GM23338 (cell line): ENCODE data around the gene TTBK1. TPM values are rescaled to one million over a fixed set of nuclear protein-coding genes. Genes with fewer than 3 reads are reported as not detected.
A peak's percentile ranks its signal among the peaks of the same experiment; 100 is the strongest.

Source experiments
- ATAC-seq: fragments of 200-7000 bp; cut with Tn5 transposase; 3 replicates; pipeline ENCODE4 v1.9.1; 2020
- DNase-seq: peaks from one replicate; pipeline ENCODE4 v3.0.0-alpha.2; 2015; ENCODE audit warnings: low spot score
- H2AFZ ChIP-seq: fragments of 200-600 bp; sonication (generic); 2 replicates; pipeline ENCODE4 v1.8.0; 2016; ENCODE audit warnings: antibody characterized with exemption, mild to moderate bottlenecking, moderate library complexity
- H3F3A ChIP-seq: fragments of 200-600 bp; sonication (generic); replicated peaks from 2 replicates; pipeline ENCODE4 v1.8.0; 2017; ENCODE audit warnings: antibody characterized with exemption, mixed run types, low read depth
- H3K27ac ChIP-seq: fragments of 200-600 bp; sonication (generic); 2 replicates; pipeline ENCODE4 v1.6.1; 2016; ENCODE audit warnings: low read depth
- H3K27me3 ChIP-seq: fragments of 200-600 bp; sonication (generic); 2 replicates; pipeline ENCODE4 v1.8.0; 2016; ENCODE audit warnings: mild to moderate bottlenecking, mixed run types, moderate library complexity; ENCODE audit not compliant: insufficient read depth
- H3K36me3 ChIP-seq: fragments of 200-600 bp; sonication (generic); 2 replicates; pipeline ENCODE4 v1.8.0; 2016; ENCODE audit warnings: mild to moderate bottlenecking; ENCODE audit not compliant: insufficient read depth
- H3K4me1 ChIP-seq: fragments of 200-600 bp; sonication (generic); 2 replicates; pipeline ENCODE4 v1.8.0; 2016; ENCODE audit warnings: mild to moderate bottlenecking, moderate library complexity; ENCODE audit not compliant: insufficient read depth
- H3K4me2 ChIP-seq: fragments of 200-600 bp; sonication (generic); 2 replicates; pipeline ENCODE4 v1.7.1; 2017; ENCODE audit warnings: mixed run types
- H3K4me3 ChIP-seq: fragments of 200-600 bp; sonication (generic); 2 replicates; pipeline ENCODE4 v1.6.1; 2016; ENCODE audit warnings: mixed run types
- H3K79me2 ChIP-seq: fragments of 200-600 bp; sonication (generic); replicated peaks from 2 replicates; pipeline ENCODE4 v1.8.0; 2017; ENCODE audit warnings: mild to moderate bottlenecking; ENCODE audit not compliant: insufficient read depth
- H3K9me2 ChIP-seq: fragments of 200-600 bp; sonication (generic); 2 replicates; pipeline ENCODE4 v1.8.0; 2017; ENCODE audit not compliant: insufficient read depth
- H4K20me1 ChIP-seq: fragments of 200-600 bp; sonication (generic); replicated peaks from 2 replicates; pipeline ENCODE4 v1.8.0; 2017; ENCODE audit warnings: mild to moderate bottlenecking; ENCODE audit not compliant: insufficient read depth
- H3K27ac Mint-ChIP-seq: 2 replicates; pipeline ENCODE4 v1.8.0; 2020; ENCODE audit warnings: inconsistent platforms, mild to moderate bottlenecking, moderate library complexity, mixed read lengths
- H3K27me3 Mint-ChIP-seq: 3 replicates; pipeline ENCODE4 v1.8.0; 2022; ENCODE audit warnings: low read depth, mild to moderate bottlenecking, moderate library complexity, mixed read lengths, inconsistent platforms; ENCODE audit not compliant: insufficient read depth, poor library complexity
- H3K36me3 Mint-ChIP-seq: 3 replicates; pipeline ENCODE4 v1.8.0; 2021; ENCODE audit warnings: low read depth, mild to moderate bottlenecking, inconsistent platforms, moderate library complexity, mixed read lengths
- H3K4me1 Mint-ChIP-seq: 3 replicates; pipeline ENCODE4 v1.8.0; 2020; ENCODE audit warnings: mild to moderate bottlenecking, inconsistent platforms, mixed read lengths
- H3K4me3 Mint-ChIP-seq: 3 replicates; pipeline ENCODE4 v1.8.0; 2021; ENCODE audit warnings: moderate library complexity, mild to moderate bottlenecking, inconsistent platforms, mixed read lengths
- H3K9me3 Mint-ChIP-seq: 3 replicates; pipeline ENCODE4 v1.8.0; 2020; ENCODE audit warnings: moderate library complexity, mild to moderate bottlenecking, inconsistent platforms, mixed read lengths
- CREB1 ChIP-seq: fragments of 250-450 bp; sonication (Bioruptor Pico); IDR thresholded peaks from 2 replicates; pipeline ENCODE4 v1.5.0; 2020; ENCODE audit warnings: low read depth, mild to moderate bottlenecking, moderate library complexity
- CTCF ChIP-seq, 2 experiments: fragments of 200-600 bp in 1 of 2; sonication (generic) in 1 of 2; conservative IDR thresholded peaks; 2 replicates each; pipeline versions ENCODE4 v1.5.1 to v1.6.1; 2016 to 2017; ENCODE audit warnings: antibody characterized with exemption in 2 of 2, low read depth in 2 of 2, mild to moderate bottlenecking in 2 of 2, moderate library complexity in 1 of 2
- ETS1 ChIP-seq: IDR thresholded peaks from 2 replicates; pipeline ENCODE4 v1.6.1; 2016; ENCODE audit warnings: antibody characterized with exemption
- EZH2 ChIP-seq: fragments of 200-600 bp; sonication (generic); IDR thresholded peaks from one replicate; pipeline ENCODE4 v1.8.0; 2017; ENCODE audit warnings: antibody characterized with exemption, mild to moderate bottlenecking, low read depth; ENCODE audit not compliant: unreplicated experiment
- EZH2phosphoT487 ChIP-seq: fragments of 200-600 bp; sonication (generic); IDR thresholded peaks from one replicate; pipeline ENCODE4 v1.8.1; 2018; ENCODE audit warnings: antibody characterized with exemption; ENCODE audit not compliant: unreplicated experiment
- JUNB ChIP-seq: IDR thresholded peaks from one replicate; pipeline ENCODE4 v1.6.1; 2016; ENCODE audit warnings: antibody characterized with exemption; ENCODE audit not compliant: unreplicated experiment
- NANOG ChIP-seq: IDR thresholded peaks from 2 replicates; pipeline ENCODE4 v1.6.1; 2016; ENCODE audit warnings: antibody characterized with exemption, borderline replicate concordance
- POLR2AphosphoS5 ChIP-seq: IDR thresholded peaks from 2 replicates; pipeline ENCODE4 v1.6.1; 2016; ENCODE audit warnings: antibody characterized with exemption, low read depth
- REST ChIP-seq: IDR thresholded peaks from one replicate; pipeline ENCODE4 v1.6.1; 2018; ENCODE audit warnings: antibody characterized with exemption; ENCODE audit not compliant: unreplicated experiment
- STAT1 ChIP-seq: IDR thresholded peaks from one replicate; pipeline ENCODE4 v1.6.1; 2016; ENCODE audit warnings: antibody characterized with exemption; ENCODE audit not compliant: unreplicated experiment
- ZNF114 ChIP-seq: fragments of 250-450 bp; sonication (Bioruptor Pico); IDR thresholded peaks from 2 replicates; pipeline ENCODE4 v1.5.0; 2020; ENCODE audit warnings: mild to moderate bottlenecking, moderate library complexity
- ZNF331 ChIP-seq: fragments of 250-450 bp; sonication (Bioruptor Pico); IDR thresholded peaks from 2 replicates; pipeline ENCODE4 v1.5.0; 2020; ENCODE audit warnings: low read depth, mild to moderate bottlenecking, moderate library complexity
- ZNF462 ChIP-seq: fragments of 250-450 bp; sonication (Bioruptor Pico); IDR thresholded peaks from 2 replicates; pipeline ENCODE4 v1.5.0; 2020; ENCODE audit warnings: mild to moderate bottlenecking, moderate library complexity
- polyA plus RNA-seq: library from polyadenylated mRNA; unstranded; fragments of >200 nt; fragmentation: Nextera tagmentation; extraction: Ambion mirVana; gene quantifications from 2 replicates; pipeline ENCODE4 v1.2.1, GENCODE V29; 2016
- total RNA-seq: library from RNA; depleted of rRNA; stranded (reverse); fragments of >200 nt; shearing (Covaris generic); gene quantifications from 2 replicates; pipeline ENCODE4 v1.2.3, GENCODE V29; 2014

Gene TTBK1
- total and polyA plus RNA-seq, 2 experiments from 2014 or later: 0.29 to 1.1 TPM

- peaks cover 10% of the 10 kb centered on the region for H3K36me3 Mint-ChIP-seq
- H3K4me3 ChIP-seq: no peak overlapping the region
- H3K27me3 Mint-ChIP-seq: peaks cover 19% of the 10 kb centered on the region
- H3K4me1 ChIP-seq: peaks cover 9% of the 10 kb centered on the region; the same call in 1 of the 2 replicates
- H3K4me3 Mint-ChIP-seq: no peak overlapping the region
- no peaks in the 10 kb centered on the region for H3K27me3 ChIP-seq
- peaks cover 18% of the 10 kb centered on the region for H3K4me1 Mint-ChIP-seq
- TF ChIP-seq ETS1 (no peak), JUNB (no peak), CREB1 (CRISPR knock-in tag) (no peak), EZH2phosphoT487 (no peak), CTCF (conservative IDR thresholded peaks at IDR 0.05; ENCODE audit: low read depth in 2 of 2) (no peak), EZH2 (no peak), REST (no peak), POLR2AphosphoS5 (no peak), ZNF114 (CRISPR knock-in tag) (no peak), ZNF331 (CRISPR knock-in tag) (no peak), ZNF462 (no peak), STAT1 (no peak), NANOG (no peak)
- H3K36me3 ChIP-seq: no peaks in the 10 kb centered on the region
- H3K9me3 Mint-ChIP-seq: no peaks in the 10 kb centered on the region
- no peaks in the 10 kb centered on the region for H3K9me2 ChIP-seq
- DNase-seq (no peak), ATAC-seq (peak; percentile 10)
- H3K27ac Mint-ChIP-seq: no peak overlapping the region; the same call in 1 of the 2 replicates
- no peak overlapping the region for H3K27ac ChIP-seq
- no peak overlapping the region for H2AFZ ChIP-seq
- no peaks in the 10 kb centered on the region for H4K20me1 ChIP-seq
- no peaks in the 10 kb centered on the region for H3F3A ChIP-seq
- H3K79me2 ChIP-seq: no peaks in the 10 kb centered on the region
- H3K4me2 ChIP-seq: no peak overlapping the region
Measured at GRCh38 chr6:43222418-43223059, 20.7 kb upstream of the TTBK1 start.
